Pancreas (tissue), 10 donors: ENCODE results near the gene PKP1. TPM values are rescaled to one million over a fixed set of nuclear protein-coding genes. Genes with fewer than 3 reads are reported as not detected.
A peak's percentile ranks its signal among the peaks of the same experiment; 100 is the strongest.

Experiments used
- ATAC-seq, 4 donors: fragments of 200-7000 bp; cut with Tn5 transposase; one replicate each; pipeline versions ENCODE4 v1.8.0 to v1.9.1; 2020; ENCODE audit warnings: mild to moderate bottlenecking in 4 of 4, moderate library complexity in 4 of 4
- DNase-seq, 6 donors: peaks; one replicate each; pipeline ENCODE4 v3.0.0-alpha.2; 2020
- FAIRE-seq: peaks from 2 replicates; lab custom pipeline; 2012; peaks lifted over from hg19 to GRCh38; lab: Jason Lieb, UNC
- H3K27ac ChIP-seq, 4 donors: fragments of 200-600 bp; sonication (generic); 1 replicate in 3 of 4; 2 replicates in 1 of 4; pipeline versions ENCODE4 v1.5.0 to v1.8.0; 2020
- H3K27me3 ChIP-seq, 4 donors: fragments of 200-600 bp; one replicate each; pipeline ENCODE4 v1.8.0; 2021
- H3K36me3 ChIP-seq, 3 donors: fragments of 200-600 bp; sonication (generic) in 1 of 3; one replicate each; pipeline versions ENCODE4 v1.5.0 to v1.8.0; 2020 to 2021
- H3K4me1 ChIP-seq, 3 donors: fragments of 200-600 bp; one replicate each; pipeline ENCODE4 v1.8.0; 2021
- H3K4me3 ChIP-seq, 4 donors: fragments of 200-600 bp; sonication (generic) in 2 of 4; one replicate each; pipeline versions ENCODE4 v1.5.0 to v1.8.0; 2020 to 2021
- H3K9me3 ChIP-seq, 4 donors: fragments of 200-600 bp; one replicate each; pipeline ENCODE4 v1.8.0; 2021
- WGBS, 2 donors: extraction: QIAGEN DNeasy Blood & Tissue Kit; methylation state at CpG; one replicate each; pipeline ENCODE4 v1.1.7; 2013; 5-methylcytosine and 5-hydroxymethylcytosine counted together
- intact Hi-C, 3 donors: fragments of 100-400 bp; cut with DNase I; formaldehyde crosslinking; loops; one replicate each; pipeline versions ENCODE4 v1.11.1 to v1.14.2; 2022
- polyA plus RNA-seq, 2 donors: library from polyadenylated mRNA; stranded (reverse); fragments of 200-250 nt; gene quantifications; one replicate each; pipeline ENCODE4 v1.2.3, GENCODE V29; 2013
- total RNA-seq, 6 donors: library from RNA; stranded (reverse); fragmentation: NEBNext Ultra II Directional in 4 of 6; extraction: Animal tissue kit (Norgen Biotek cat#: 25700) in 4 of 6; gene quantifications; one replicate each; pipeline versions ENCODE4 v1.2.1 to v1.2.4, GENCODE V29; 2021 to 2023
- TF ChIP-seq, protein P1 (sequence below), 4 donors: fragments of 200-600 bp; sonication (generic) in 3 of 4; IDR thresholded peaks; one replicate each; pipeline versions ENCODE4 v1.5.0 to v1.8.0; 2021; ENCODE audit warnings: antibody characterized with exemption in 4 of 4
- donor health status: healthy with polysubstance abuse.
- donor health status: DM: no; HTN: no; CAD: no; lungs with moderate emphysema.
- donor health status: DM: no; HTN: no; CAD: no.
- donor health status: control.
- donor health status: control.
- donor health status: Bipolar disorder and iron deficiency.
- donor health status: DM: yes; HTN: yes; CAD: no.
- donor health status: DM: no; HTN: no; CAD: no.
- donor health status: DM: no; HTN: no; CAD: no.
- donor health status: DM: yes; HTN: yes; CAD: no.

Gene PKP1
- total and polyA plus RNA-seq, 8 donors: 0.04 to 0.37 (median 0.12) TPM; not detected in 1

DNA sequence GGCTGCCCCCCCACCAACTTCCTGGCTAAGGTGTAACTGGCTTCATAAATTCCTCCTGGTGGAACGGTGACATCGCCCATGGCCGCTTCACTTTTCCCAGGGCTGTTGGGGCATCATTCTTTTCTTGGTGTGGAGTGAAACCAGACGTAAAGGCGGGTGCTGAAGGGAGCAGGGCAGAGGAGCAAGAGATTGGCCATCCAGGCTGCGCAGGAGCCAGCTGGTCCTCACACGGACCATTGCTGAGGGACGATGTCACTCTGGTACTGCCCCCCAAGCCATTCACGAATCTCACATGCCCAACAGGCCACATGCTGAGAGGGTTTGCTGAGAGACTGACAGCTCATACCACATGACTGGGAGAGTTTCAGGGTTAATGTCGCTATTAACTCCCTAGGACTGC is 10.5 kb upstream of the PKP1 start:
- H3K9me3 ChIP-seq: no peaks in the 10 kb centered on the region
- H3K27ac ChIP-seq: no peak overlapping the region
- DNase-seq (no peak), FAIRE-seq (no peak), ATAC-seq (no peak)
- H3K36me3 ChIP-seq: no peaks in the 10 kb centered on the region
- intact Hi-C loops: no loop called here
- H3K4me1 ChIP-seq: no peaks in the 10 kb centered on the region
- H3K4me3 ChIP-seq: no peak overlapping the region
- WGBS, 2 donors: 73 to 80% methylated on average over 10 of the region's 10 CpGs
- TF ChIP-seq, protein P1, sequence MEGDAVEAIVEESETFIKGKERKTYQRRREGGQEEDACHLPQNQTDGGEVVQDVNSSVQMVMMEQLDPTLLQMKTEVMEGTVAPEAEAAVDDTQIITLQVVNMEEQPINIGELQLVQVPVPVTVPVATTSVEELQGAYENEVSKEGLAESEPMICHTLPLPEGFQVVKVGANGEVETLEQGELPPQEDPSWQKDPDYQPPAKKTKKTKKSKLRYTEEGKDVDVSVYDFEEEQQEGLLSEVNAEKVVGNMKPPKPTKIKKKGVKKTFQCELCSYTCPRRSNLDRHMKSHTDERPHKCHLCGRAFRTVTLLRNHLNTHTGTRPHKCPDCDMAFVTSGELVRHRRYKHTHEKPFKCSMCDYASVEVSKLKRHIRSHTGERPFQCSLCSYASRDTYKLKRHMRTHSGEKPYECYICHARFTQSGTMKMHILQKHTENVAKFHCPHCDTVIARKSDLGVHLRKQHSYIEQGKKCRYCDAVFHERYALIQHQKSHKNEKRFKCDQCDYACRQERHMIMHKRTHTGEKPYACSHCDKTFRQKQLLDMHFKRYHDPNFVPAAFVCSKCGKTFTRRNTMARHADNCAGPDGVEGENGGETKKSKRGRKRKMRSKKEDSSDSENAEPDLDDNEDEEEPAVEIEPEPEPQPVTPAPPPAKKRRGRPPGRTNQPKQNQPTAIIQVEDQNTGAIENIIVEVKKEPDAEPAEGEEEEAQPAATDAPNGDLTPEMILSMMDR (IDR thresholded peaks at IDR 0.05): no peak
- H3K27me3 ChIP-seq: no peaks in the 10 kb centered on the region

DNA sequence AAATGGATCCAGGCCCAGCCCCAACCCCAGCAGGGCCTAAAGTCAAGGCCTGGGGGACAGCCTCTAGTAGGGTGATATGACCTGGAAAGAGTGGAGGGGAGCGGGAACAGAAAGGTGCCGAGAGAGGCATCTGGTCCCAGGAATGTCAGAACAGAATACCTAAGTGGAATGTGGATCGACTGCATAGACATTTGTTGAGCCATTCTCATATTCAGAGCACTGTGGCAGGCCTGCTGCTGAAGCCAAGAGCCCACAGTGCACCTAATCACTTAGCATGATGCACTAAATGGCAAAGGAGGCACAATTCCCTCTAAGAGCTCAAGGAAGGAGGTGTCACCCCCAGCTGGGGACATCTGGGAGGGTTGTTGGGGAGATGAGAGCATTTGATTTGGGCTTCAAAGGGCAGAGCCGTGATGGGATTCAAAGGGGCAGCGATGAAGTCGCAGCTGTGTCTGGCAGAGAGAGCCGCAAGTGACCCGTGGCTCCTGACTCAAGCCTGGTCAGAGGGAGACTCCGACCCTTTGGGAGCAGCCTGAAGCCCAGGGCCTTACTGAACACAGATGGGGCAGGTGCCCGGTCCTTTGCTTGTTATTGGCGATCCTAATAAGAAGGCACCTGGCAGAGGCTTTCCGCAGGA is 8.6 kb upstream of the PKP1 start:
- Histone ChIP-seq H3K36me3 (no peaks in the 10 kb centered on the region), H3K4me1 (no peaks in the 10 kb centered on the region), H3K4me3 (no peak overlapping the region), H3K9me3 (no peaks in the 10 kb centered on the region), H3K27ac (no peak overlapping the region), H3K27me3 (no peaks in the 10 kb centered on the region)
- DNase-seq (no peak), FAIRE-seq (no peak), ATAC-seq (no peak)
- TF ChIP-seq, protein P1 (IDR thresholded peaks at IDR 0.05): no peak
- WGBS, 2 donors: 89 to 92% methylated on average over 12 of the region's 12 CpGs
- intact Hi-C loops: no loop called here

DNA sequence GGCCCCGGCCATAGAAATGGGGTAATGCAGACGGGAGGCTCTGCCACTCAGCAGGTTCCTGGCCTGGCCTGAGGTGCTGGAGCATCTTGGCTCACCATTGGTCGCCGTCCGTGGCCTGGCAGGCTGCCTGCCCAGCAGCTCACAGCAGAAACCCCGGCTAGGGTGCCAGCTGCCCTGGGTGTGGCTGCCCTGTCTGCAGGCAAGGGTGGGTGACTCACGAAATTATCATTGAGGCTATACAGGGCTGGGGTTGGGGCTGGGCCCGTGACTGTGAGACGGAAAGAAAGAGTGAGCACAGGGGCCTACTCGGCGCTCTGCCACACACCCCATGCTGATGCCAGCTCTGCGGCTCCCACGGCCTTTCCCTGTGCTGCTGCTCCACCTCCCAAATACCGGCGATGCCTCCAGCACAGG is 8.0 kb upstream of the PKP1 start:
- no peak overlapping the region for H3K4me3 ChIP-seq
- FAIRE-seq (no peak), DNase-seq (no peak), ATAC-seq (peak in 3 of 4 donors; percentile 36 to 78 (median 73))
- no peaks in the 10 kb centered on the region for H3K4me1 ChIP-seq
- no peaks in the 10 kb centered on the region for H3K27me3 ChIP-seq
- no peak overlapping the region for H3K27ac ChIP-seq
- no peaks in the 10 kb centered on the region for H3K9me3 ChIP-seq
- intact Hi-C loops: no loop called here
- H3K36me3 ChIP-seq: no peaks in the 10 kb centered on the region
- 74 to 76% methylated on average over 15 of the region's 15 CpGs for WGBS, 2 donors
- TF ChIP-seq, protein P1 (IDR thresholded peaks at IDR 0.05): no peak

DNA sequence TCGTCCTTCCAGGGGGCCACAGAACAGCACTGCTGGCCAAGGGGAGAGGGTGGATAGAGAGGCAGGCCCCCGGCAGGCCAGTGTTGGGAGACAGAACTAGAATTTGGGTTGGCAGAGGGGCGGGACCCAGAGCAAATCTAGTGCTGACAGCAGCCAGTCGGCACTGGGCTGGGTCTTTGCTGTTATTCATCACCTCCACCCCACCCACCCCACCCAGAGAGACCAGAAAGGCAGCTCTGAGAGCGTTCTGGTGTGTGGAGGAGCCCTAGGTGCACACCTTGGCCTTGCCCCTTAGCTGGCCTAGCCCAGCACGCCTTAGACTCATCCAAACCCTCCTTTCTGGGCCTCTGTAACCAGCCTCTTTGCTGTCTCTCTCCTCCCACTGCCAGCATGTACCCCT is 6.4 kb upstream of the PKP1 start:
- WGBS, 2 donors: 75 to 91% methylated on average over 4 to 6 of the region's 6 CpGs
- intact Hi-C loops: no loop called here
- TF ChIP-seq, protein P1 (IDR thresholded peaks at IDR 0.05): no peak
- Histone ChIP-seq H3K36me3 (no peaks in the 10 kb centered on the region), H3K27me3 (no peaks in the 10 kb centered on the region), H3K4me1 (no peaks in the 10 kb centered on the region), H3K9me3 (no peaks in the 10 kb centered on the region), H3K27ac (no peak overlapping the region), H3K4me3 (no peak overlapping the region)
- no peak for DNase-seq
- FAIRE-seq: no peak
- ATAC-seq: no peak

DNA sequence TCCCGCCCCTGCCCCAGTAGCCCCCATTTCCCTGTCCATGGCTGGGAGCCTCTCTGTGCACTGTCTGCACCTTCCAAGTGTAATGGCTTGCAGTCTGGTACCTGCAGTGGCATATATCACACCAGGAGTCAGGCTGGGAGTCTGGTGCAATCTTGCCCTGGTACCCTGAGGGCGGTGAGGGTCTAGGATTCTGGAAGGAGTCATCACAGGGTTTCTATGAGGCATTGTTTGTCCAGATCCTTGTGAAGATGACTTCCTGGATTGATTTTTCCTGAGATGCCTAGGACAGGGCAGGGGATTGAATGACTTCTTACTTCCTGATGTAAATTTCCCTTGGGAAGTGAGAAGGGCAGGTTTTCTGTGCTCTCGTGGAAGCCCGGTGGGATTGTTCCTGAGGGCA is 5.9 kb upstream of the PKP1 start:
- Histone ChIP-seq H3K4me1 (no peaks in the 10 kb centered on the region), H3K4me3 (no peak overlapping the region), H3K9me3 (no peaks in the 10 kb centered on the region), H3K27me3 (no peaks in the 10 kb centered on the region), H3K36me3 (no peaks in the 10 kb centered on the region), H3K27ac (no peak overlapping the region)
- 78 to 79% methylated on average over 4 of the region's 4 CpGs for WGBS, 2 donors
- DNase-seq (no peak), ATAC-seq (no peak), FAIRE-seq (no peak)
- intact Hi-C loops: no loop called here
- TF ChIP-seq, protein P1 (IDR thresholded peaks at IDR 0.05): no peak
